Mesenteric fat pad (tissue), 1 donor: ENCODE data around the gene MKRN1. TPM values are rescaled to one million over a fixed set of nuclear protein-coding genes. Genes with fewer than 3 reads are reported as not detected.
"Not testable (repeated sequence)": the region's sequence is repeated elsewhere in the genome, so short reads cannot be mapped to it uniquely, and the experiment has no call there.

Experiments
- DNase-seq: peaks from one replicate; pipeline ENCODE4 v3.0.0-alpha.2; 2020; ENCODE audit warnings: low spot score
- total RNA-seq: library from RNA; stranded (reverse); fragmentation: NEBNext Ultra II Directional; extraction: Animal tissue kit (Norgen Biotek cat#: 25700); gene quantifications from one replicate; pipeline ENCODE4 v1.2.1, GENCODE V29; 2021
- donor health status: DM: yes; HTN: yes; CAD: no.

Gene MKRN1
- total RNA-seq, 1 donor from 2014 or later = 58.5 TPM

GRCh38 chr7:140440593-140440992, 38.7 kb downstream of the MKRN1 start:
- DNase-seq = no peak

GRCh38 chr7:140439359-140439758, 39.9 kb downstream of the MKRN1 start:
- DNase-seq = no peak

- DNase-seq = no peak
Observed at GRCh38 chr7:140435252-140435895, 43.9 kb downstream of the MKRN1 start.

- no peak for DNase-seq
Observed at GRCh38 chr7:140433396-140433795, 45.9 kb downstream of the MKRN1 start.

GRCh38 chr7:140426130-140426529, 53.2 kb downstream of the MKRN1 start:
- DNase-seq = no peak

- DNase-seq = no peak
Observed at GRCh38 chr7:140425718-140426117, 53.6 kb downstream of the MKRN1 start.

GRCh38 chr7:140423501-140423900, 55.8 kb downstream of the MKRN1 start:
- no peak for DNase-seq

- DNase-seq = no peak
Observed at GRCh38 chr7:140421521-140421920, 57.8 kb downstream of the MKRN1 start.

- no peak for DNase-seq
Observed at GRCh38 chr7:140418653-140419052, 60.7 kb downstream of the MKRN1 start.

- DNase-seq = not testable (repeated sequence)
Observed at GRCh38 chr7:140418156-140418472, 61.2 kb downstream of the MKRN1 start.

GRCh38 chr7:140417456-140418155, 61.7 kb downstream of the MKRN1 start:
- no peak for DNase-seq

GRCh38 chr7:140416560-140416959, 62.7 kb downstream of the MKRN1 start:
- DNase-seq = no peak

GRCh38 chr7:140415816-140416215, 63.5 kb downstream of the MKRN1 start:
- not testable (repeated sequence) for DNase-seq

GRCh38 chr7:140415361-140415760, 63.9 kb downstream of the MKRN1 start:
- no peak for DNase-seq

GRCh38 chr7:140404565-140405065, 74.7 kb downstream of the MKRN1 start:
- DNase-seq = no peak

- no peak for DNase-seq
Observed at GRCh38 chr7:140403878-140404564, 75.3 kb downstream of the MKRN1 start, which contains the start of gene RAB19. Gene RAB19, plus strand, starts transcription at chr7:140404058. Its CDS starts 3,589 bp downstream, at chr7:140407647.

Other genes starting within 250 kb of the MKRN1 start
- gene SLC37A3, start 81.0 kb downstream of the MKRN1 start, total RNA-seq = 45.6 TPM
- gene RAB19, start 75.4 kb downstream of the MKRN1 start, total RNA-seq = not detected
- 24.6 TPM for gene DENND2A, start 161.3 kb upstream of the MKRN1 start, total RNA-seq
- 13.3 TPM for gene ADCK2, start 193.4 kb upstream of the MKRN1 start, total RNA-seq
- 202 TPM for gene NDUFB2, start 217.2 kb upstream of the MKRN1 start, total RNA-seq